Ovary (tissue), 9 donors: Measurements from ENCODE around the gene TCP11. TPM values are rescaled to one million over a fixed set of nuclear protein-coding genes. Genes with fewer than 3 reads are reported as not detected.
"Not testable (repeated sequence)": the region's sequence is repeated elsewhere in the genome, so short reads cannot be mapped to it uniquely, and the experiment has no call there.

Experiments used
- DNase-seq, 5 donors: peaks; one replicate each; pipeline ENCODE4 v3.0.0-alpha.2; 2019 to 2020
- H3K27ac ChIP-seq, 2 donors: fragments of 200-600 bp; one replicate each; pipeline versions ENCODE4 v1.5.1 to v1.8.0; 2019 to 2022
- H3K27me3 ChIP-seq: fragments of 200-600 bp; one replicate; pipeline ENCODE4 v1.8.0; 2022
- H3K36me3 ChIP-seq: fragments of 200-600 bp; sonication (generic); one replicate; pipeline ENCODE4 v1.5.1; 2019
- H3K4me1 ChIP-seq: one replicate; pipeline ENCODE4 v1.8.1; 2013; ENCODE audit warnings: mild to moderate bottlenecking, moderate library complexity; ENCODE audit not compliant: insufficient read depth
- H3K4me3 ChIP-seq: fragments of 200-600 bp; sonication (generic); one replicate; pipeline ENCODE4 v1.5.1; 2017
- H3K9me3 ChIP-seq, 2 donors: fragments of 200-600 bp in 1 of 2; sonication (generic) in 1 of 2; one replicate each; pipeline versions ENCODE4 v1.5.1 to v1.8.1; 2013 to 2019; ENCODE audit warnings: mild to moderate bottlenecking in 1 of 2, moderate library complexity in 1 of 2
- EP300 ChIP-seq: sonication (generic); formaldehyde crosslinking; IDR thresholded peaks from one replicate; pipeline ENCODE4 v1.6.1; 2017; ENCODE audit warnings: antibody characterized with exemption
- POLR2A ChIP-seq: fragments of 450-650 bp; IDR thresholded peaks from one replicate; pipeline ENCODE4 v1.6.1; 2017; ENCODE audit warnings: antibody characterized with exemption, mild to moderate bottlenecking, moderate library complexity
- WGBS, 3 donors: extraction: QIAGEN DNeasy Blood & Tissue Kit in 1 of 3; methylation state at CpG; one replicate each; pipeline versions ENCODE4 v1.1.5 to v1.1.7; 2013 to 2017; 5-methylcytosine and 5-hydroxymethylcytosine counted together
- intact Hi-C, 4 donors: fragments of 100-400 bp; cut with DNase I; formaldehyde crosslinking; loops; one replicate each; pipeline versions ENCODE4 v1.11.0 to v1.15.1; 2022 to 2023
- polyA plus RNA-seq, 2 donors: library from polyadenylated mRNA; stranded (reverse); fragments of 200-250 nt in 1 of 2; fragments of 350-450 nt in 1 of 2; fragmentation: Illumina TruSeq in 1 of 2; extraction: RNeasy Lipid Tissue Mini Kit (QIAGEN cat#74804) in 1 of 2; gene quantifications; one replicate each; pipeline ENCODE4 v1.2.3, GENCODE V29; 2013 to 2014
- total RNA-seq, 7 donors: library from RNA; depleted of rRNA in 2 of 7; stranded (reverse); fragments of >200 nt in 2 of 7; fragmentation: NEBNext Ultra II Directional in 3 of 7; extraction: Animal tissue kit (Norgen Biotek cat#: 25700) in 3 of 7; gene quantifications; one replicate each; pipeline versions ENCODE4 v1.1.0 to v1.2.4, GENCODE V29; 2016 to 2023
- TF ChIP-seq, protein P1 (sequence below), 3 donors: fragments of 450-650 bp in 2 of 3; fragments of 200-600 bp in 1 of 3; IDR thresholded peaks; one replicate each; pipeline versions ENCODE4 v1.5.1 to v1.8.0; 2016 to 2022; ENCODE audit warnings: antibody characterized with exemption in 3 of 3, mild to moderate bottlenecking in 1 of 3
- donor health status: DM: no; HTN: no; CAD: no; lungs with moderate emphysema.
- donor health status: DM: no; HTN: no; CAD: no.
- donor health status: Bipolar disorder and iron deficiency.
- donor health status: DM: yes; HTN: yes; CAD: no.
- donor health status: DM: no; HTN: no; CAD: no.
- donor health status: DM: yes; HTN: yes; CAD: no.

Gene TCP11
- total and polyA plus RNA-seq, 9 donors: 0.18 to 0.61 (median 0.48) TPM; not detected in 1

DNA sequence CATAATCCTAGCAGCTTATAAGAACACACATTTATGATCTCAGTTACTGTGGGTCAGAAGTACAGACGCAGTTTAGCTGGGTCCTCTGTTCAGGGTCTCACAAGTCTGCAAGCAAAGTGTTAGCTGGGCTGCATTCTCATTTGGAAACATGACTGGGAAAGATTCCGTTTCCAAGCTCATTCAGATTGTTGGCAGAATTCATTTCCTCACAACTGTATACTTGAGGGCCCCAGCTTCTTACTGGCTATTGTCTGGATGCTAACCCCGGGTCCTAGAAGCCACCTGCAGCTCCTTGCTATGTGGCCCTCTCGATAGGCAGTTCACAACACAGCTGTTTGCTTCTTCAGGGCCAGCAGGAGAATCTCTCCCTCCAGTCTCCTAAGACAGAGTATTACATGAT, 13.1 kb downstream of the TCP11 start:
- Histone ChIP-seq H3K36me3 (no peaks in the 10 kb centered on the region), H3K27me3 (no peaks in the 10 kb centered on the region), H3K4me3 (no peak overlapping the region), H3K4me1 (no peaks in the 10 kb centered on the region), H3K27ac (no peak overlapping the region), H3K9me3 (no peaks in the 10 kb centered on the region)
- DNase-seq: no peak
- TF ChIP-seq EP300 (no peak), POLR2A (no peak)
- TF ChIP-seq, protein P1, sequence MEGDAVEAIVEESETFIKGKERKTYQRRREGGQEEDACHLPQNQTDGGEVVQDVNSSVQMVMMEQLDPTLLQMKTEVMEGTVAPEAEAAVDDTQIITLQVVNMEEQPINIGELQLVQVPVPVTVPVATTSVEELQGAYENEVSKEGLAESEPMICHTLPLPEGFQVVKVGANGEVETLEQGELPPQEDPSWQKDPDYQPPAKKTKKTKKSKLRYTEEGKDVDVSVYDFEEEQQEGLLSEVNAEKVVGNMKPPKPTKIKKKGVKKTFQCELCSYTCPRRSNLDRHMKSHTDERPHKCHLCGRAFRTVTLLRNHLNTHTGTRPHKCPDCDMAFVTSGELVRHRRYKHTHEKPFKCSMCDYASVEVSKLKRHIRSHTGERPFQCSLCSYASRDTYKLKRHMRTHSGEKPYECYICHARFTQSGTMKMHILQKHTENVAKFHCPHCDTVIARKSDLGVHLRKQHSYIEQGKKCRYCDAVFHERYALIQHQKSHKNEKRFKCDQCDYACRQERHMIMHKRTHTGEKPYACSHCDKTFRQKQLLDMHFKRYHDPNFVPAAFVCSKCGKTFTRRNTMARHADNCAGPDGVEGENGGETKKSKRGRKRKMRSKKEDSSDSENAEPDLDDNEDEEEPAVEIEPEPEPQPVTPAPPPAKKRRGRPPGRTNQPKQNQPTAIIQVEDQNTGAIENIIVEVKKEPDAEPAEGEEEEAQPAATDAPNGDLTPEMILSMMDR (IDR thresholded peaks at IDR 0.05): no peak
- 74 to 85% (median 76%) methylated on average over 4 of the region's 4 CpGs for WGBS, 3 donors
- intact Hi-C loops: no loop called here

DNA sequence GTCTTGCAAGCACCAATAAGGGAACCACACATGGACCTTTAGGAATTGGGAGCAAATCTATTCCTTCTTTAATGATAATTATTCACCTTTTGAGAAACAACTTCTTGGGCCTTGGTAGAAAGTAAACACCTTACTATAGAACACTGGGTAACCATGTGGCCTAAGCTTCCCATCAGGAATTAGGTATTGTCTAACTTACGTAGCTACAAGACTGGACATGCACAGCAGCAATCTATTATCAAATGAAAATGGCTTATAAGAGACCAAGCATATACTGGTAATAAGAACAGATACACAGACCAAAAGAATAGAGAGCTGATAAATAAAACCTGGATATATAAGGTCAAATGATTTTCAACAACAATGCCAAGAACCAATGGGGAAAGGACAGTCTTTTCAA, 16.8 kb downstream of the TCP11 start:
- no peak for DNase-seq
- TF ChIP-seq, protein P1 (IDR thresholded peaks at IDR 0.05): no peak
- no peak for TF ChIP-seq EP300
- TF ChIP-seq POLR2A: no peak
- Histone ChIP-seq H3K4me3 (no peak overlapping the region), H3K9me3 (no peaks in the 10 kb centered on the region), H3K27ac (no peak overlapping the region), H3K4me1 (no peaks in the 10 kb centered on the region), H3K36me3 (no peaks in the 10 kb centered on the region), H3K27me3 (no peaks in the 10 kb centered on the region)
- intact Hi-C loops: no loop called here
- 93 to 98% (median 97%) methylated on average over 1 of the region's 1 CpG for WGBS, 3 donors

DNA sequence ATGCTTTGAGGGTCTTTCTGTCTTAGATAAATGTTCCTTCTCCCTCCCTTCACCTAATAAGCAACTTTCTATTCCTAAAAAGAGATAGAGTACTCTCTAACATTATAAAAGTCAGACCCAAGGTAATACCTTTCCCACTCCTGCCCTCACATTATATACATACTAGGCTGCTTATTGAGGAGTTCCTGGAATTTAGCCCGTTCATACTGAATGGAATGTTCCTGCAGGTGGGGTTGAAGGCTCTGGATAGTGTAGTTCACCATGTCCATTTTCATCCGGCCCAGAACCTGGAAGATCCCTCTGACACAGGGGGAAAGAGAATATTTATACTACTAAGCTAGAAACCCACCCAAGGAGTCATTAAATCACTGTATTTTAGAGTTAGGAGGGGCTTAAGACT, 20.4 kb downstream of the TCP11 start:
- H3K36me3 ChIP-seq: no peaks in the 10 kb centered on the region

DNA sequence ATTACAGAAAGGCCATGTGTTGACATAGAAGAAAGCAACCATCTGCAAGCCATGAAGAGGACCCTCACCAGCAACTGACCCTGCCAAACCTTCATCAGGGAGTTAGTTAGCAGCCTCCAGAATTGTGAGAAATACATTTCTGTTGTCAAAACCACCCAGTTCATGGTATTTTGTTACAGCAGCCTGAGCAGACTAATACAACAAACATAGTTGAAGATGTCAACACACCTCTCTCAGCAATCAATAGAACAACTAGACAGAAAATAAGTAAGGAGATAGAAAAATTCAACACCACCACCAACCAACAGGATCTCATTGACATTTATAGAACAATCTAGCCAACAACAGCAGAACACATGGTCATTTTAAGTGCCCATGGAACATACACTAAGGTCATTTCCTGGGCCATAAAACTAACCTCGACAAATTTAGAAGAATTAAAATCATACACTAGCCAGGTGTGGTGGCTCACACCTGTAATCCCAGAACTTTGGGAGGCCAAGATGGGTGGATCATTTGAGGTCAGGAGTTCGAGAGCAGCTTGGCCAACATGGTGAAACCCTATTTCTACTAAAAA, 32.7 kb downstream of the TCP11 start:
- no peaks in the 10 kb centered on the region for H3K4me1 ChIP-seq
- H3K27ac ChIP-seq: no peak overlapping the region
- intact Hi-C loops: no loop called here
- DNase-seq: no peak
- no peaks in the 10 kb centered on the region for H3K36me3 ChIP-seq
- H3K4me3 ChIP-seq: no peak overlapping the region
- no peaks in the 10 kb centered on the region for H3K9me3 ChIP-seq
- no peaks in the 10 kb centered on the region for H3K27me3 ChIP-seq
- whole genome bisulfite sequencing, 3 donors: 92 to 95% (median 94%) methylated on average over 2 of the region's 2 CpGs
- TF ChIP-seq, protein P1 (IDR thresholded peaks at IDR 0.05): no peak
- TF ChIP-seq POLR2A (no peak), EP300 (no peak)

More for the DNA sequence above, 20.4 kb downstream of the TCP11 start:
- TF ChIP-seq, protein P1 (IDR thresholded peaks at IDR 0.05): no peak
- TF ChIP-seq POLR2A (no peak), EP300 (no peak)
- Histone ChIP-seq H3K4me1 (no peaks in the 10 kb centered on the region), H3K9me3 (no peaks in the 10 kb centered on the region), H3K27ac (no peak overlapping the region), H3K4me3 (no peak overlapping the region), H3K27me3 (no peaks in the 10 kb centered on the region)
- no peak for DNase-seq
- intact Hi-C loops: no loop called here
- 71 to 76% (median 75%) methylated on average over 2 of the region's 2 CpGs for WGBS, 3 donors

DNA sequence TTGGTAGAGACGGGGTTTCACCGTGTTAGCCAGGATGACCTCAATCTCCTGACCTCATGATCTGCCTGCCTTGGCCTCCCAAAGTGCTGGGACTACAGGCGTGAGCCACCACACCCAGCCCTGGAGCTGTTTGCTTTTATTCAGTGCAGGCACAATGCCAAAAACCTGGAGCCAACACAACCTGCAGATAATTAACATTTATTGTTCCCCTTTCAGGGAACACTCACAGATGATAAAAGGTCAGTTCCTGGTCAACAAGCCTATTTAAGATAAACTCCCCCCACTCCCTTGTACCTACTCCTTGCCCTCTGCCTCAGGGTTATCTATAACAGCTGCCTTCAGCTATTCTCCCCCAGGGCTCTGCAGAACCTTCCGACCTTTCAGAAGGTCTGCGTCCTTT, 33.4 kb downstream of the TCP11 start:
- H3K9me3 ChIP-seq, H3K4me3 ChIP-seq, DNase-seq, H3K27me3 ChIP-seq, intact Hi-C loops, H3K4me1 ChIP-seq, H3K36me3 ChIP-seq, H3K27ac ChIP-seq: not testable (repeated sequence)
- 77 to 78% (median 77%) methylated on average over 5 of the region's 5 CpGs for WGBS, 3 donors

DNA sequence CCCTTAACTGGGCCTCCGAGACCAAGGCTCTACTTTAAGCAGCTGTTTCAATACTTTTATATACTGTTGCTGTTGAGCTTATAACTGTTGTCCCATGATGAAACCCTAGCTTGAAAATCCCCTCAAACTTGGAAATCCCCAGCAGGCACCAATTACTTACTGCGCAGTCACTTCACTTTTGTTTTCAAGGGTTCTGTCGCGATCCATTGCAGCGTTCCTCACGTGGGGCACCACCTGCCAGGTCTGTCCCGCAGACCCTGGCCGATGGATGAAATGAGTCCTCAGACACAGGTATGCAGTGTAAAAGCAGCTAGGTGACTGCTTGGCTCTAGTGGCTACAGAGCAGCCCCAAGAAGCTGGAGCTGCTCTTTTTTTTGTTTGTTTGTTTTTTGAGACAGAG, 33.9 kb downstream of the TCP11 start:
- DNase-seq, H3K9me3 ChIP-seq, H3K27ac ChIP-seq, intact Hi-C loops, H3K4me3 ChIP-seq, H3K36me3 ChIP-seq, H3K27me3 ChIP-seq, H3K4me1 ChIP-seq: not testable (repeated sequence)
- WGBS, 3 donors: 83 to 87% (median 86%) methylated on average over 8 of the region's 8 CpGs

DNA sequence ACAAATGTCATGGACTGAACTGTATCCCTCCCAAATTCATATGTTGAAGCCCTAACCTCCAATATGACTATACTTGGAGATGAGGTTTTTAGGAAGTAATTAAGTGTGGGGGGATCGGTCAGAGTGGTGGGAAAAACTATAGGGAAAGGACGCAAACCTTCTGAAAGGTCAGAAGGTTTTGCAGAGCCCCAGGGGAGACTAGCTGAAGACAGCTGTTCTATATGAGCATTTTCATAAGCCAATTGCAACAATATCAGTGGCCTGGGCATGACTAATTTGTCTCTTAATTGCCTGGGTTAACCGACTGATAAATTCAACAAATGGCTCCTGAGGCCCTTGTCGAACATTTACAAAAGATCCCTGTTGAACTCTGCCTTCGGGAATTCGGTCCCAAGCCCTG, 35.1 kb downstream of the TCP11 start:
- H3K9me3 ChIP-seq, DNase-seq, H3K27ac ChIP-seq, H3K27me3 ChIP-seq, intact Hi-C loops, H3K4me3 ChIP-seq, H3K4me1 ChIP-seq, H3K36me3 ChIP-seq: not testable (repeated sequence)
- 83 to 89% (median 89%) methylated on average over 6 of the region's 6 CpGs for WGBS, 3 donors
